Limb (tissue), 2 donors: Measurements from ENCODE around the gene HPGDS.
"Not testable (repeated sequence)": the region's sequence is repeated elsewhere in the genome, so short reads cannot be mapped to it uniquely, and the experiment has no call there.

Source experiments
- DNase-seq, 2 donors: peaks; one replicate each; pipeline ENCODE4 v3.0.0-alpha.2; 2016; ENCODE audit errors: extremely low spot score in 2 of 2

The HPGDS gene

GRCh38 chr4:94357624-94358023, 15.0 kb upstream of the HPGDS start:
- DNase-seq: no peak

GRCh38 chr4:94356444-94356843, 13.8 kb upstream of the HPGDS start:
- DNase-seq: no peak

DNA sequence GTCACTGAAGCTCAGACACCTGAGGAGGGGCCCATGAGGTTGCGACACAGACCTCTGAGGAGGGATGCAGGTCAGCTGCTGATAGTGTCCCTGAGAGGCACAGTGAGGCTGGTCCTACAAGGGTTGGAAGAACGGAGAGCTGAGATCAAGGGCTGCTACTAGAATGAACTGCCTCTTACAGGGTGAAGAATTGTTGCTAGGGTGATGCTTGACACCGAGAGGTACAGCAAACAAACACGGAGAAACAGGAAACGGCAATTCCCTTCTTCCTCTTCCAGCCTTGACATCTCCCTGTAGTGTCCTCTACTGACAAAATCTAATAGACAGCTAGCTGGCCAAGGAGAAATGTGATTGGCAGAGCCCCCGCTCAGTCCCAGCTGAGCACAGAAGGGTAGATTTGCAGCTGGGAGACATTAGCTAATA, 11.8 kb upstream of the HPGDS start:
- DNase-seq: no peak

GRCh38 chr4:94352996-94353395, 10.4 kb upstream of the HPGDS start:
- no peak for DNase-seq

DNA sequence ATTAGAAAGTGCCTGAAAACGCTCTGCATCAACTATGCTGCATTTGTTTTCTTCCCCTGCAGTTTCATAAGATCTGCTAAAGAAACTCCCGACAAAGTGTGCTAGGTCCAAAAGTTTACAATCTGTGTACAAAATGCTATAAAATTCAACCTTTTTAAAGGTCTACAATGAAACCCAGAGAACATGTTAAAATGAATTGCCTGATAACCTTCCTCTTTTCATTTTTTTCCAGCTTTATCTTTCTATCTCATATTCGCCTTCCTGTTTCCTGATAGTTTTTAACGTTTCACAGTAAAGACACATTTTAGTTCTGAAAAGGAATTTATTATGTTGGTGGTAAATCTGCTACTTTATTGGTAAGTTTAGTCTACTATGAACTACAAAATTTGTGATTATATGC, 9.5 kb upstream of the HPGDS start:
- DNase-seq: no peak

DNA sequence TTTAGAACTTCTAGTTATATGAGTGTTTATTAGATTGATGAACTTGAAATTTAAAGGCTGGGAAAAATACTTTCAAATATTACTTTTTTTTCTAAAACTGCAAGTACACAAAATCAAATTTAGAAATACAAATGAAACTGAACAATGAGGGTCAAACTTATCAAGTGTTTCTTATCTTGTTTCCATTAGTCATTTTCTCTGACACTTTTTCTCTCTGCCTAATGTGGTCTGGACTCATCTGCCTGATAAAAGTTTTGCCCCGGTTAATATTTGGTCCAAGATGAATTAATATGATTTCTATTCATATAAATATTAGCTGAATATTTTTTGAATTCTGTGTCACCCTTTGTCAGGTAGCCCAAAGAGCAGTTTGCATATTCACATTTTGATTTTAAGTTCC, 8.7 kb upstream of the HPGDS start:
- DNase-seq: no peak

- DNase-seq: no peak
These were observed 7.5 kb upstream of the HPGDS start for GRCh38 chr4:94350095-94350494.

GRCh38 chr4:94349193-94349592, 6.6 kb upstream of the HPGDS start:
- DNase-seq: no peak

- no peak for DNase-seq
These were observed 6.0 kb upstream of the HPGDS start for GRCh38 chr4:94348666-94349065.

GRCh38 chr4:94346541-94346940, 3.9 kb upstream of the HPGDS start:
- DNase-seq: no peak

GRCh38 chr4:94345969-94346368, 3.3 kb upstream of the HPGDS start:
- no peak for DNase-seq

- no peak for DNase-seq
These were observed 2.6 kb upstream of the HPGDS start for GRCh38 chr4:94345266-94345665.

DNA sequence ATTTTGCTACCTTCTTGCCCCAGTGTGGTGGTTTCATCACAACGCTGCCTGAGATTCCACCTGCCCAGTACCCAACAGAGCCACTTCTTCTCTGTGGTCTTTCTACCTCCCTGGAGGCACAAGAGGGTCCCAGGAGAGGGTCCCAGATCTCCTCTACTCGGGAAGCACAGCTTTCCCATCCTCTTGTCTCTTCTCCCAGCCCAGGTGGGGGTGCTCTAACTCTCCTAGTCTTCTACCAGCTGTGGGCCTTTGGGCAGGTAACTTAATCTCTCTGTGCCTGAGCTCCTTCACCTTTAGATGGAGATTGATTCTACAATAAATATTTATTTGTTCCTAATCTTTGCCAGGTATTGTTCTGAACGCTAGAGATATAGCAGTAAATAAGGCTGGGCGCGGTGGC, 1.8 kb upstream of the HPGDS start:
- no peak for DNase-seq

- DNase-seq: no peak
These were observed 910 bp downstream of the HPGDS start for GRCh38 chr4:94341481-94342370.

GRCh38 chr4:94339779-94340178, 2.9 kb downstream of the HPGDS start:
- no peak for DNase-seq

- no peak for DNase-seq
These were observed 3.8 kb downstream of the HPGDS start for GRCh38 chr4:94338681-94339351.

- not testable (repeated sequence) for DNase-seq
These were observed 5.8 kb downstream of the HPGDS start for GRCh38 chr4:94336791-94337190.

- DNase-seq: no peak
These were observed 6.3 kb downstream of the HPGDS start for GRCh38 chr4:94336303-94336702.

- DNase-seq: no peak
These were observed 7.7 kb downstream of the HPGDS start for GRCh38 chr4:94334962-94335361.

- peak in 1 of 2 donors; percentile 50 for DNase-seq
These were observed 8.2 kb downstream of the HPGDS start for GRCh38 chr4:94334476-94334875.

DNA sequence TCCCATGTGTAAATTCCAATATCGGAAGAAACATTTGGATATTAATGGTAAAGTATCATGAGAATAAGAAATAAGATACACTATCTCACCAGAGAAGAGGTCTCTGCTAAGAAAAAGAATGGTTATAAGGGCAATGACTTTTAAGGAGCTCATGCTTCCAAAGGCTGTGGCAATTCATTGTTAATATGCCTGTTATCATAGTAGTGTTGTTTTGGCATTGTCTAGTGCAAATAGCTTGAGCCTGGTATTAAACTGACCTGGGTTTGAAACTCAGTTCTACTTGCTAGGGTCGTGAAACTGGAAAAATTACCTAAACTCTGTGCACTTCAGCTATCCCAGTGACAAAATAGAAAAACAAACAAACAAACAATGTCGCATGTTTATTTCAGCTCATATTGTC, 8.8 kb downstream of the HPGDS start:
- no peak for DNase-seq

DNA sequence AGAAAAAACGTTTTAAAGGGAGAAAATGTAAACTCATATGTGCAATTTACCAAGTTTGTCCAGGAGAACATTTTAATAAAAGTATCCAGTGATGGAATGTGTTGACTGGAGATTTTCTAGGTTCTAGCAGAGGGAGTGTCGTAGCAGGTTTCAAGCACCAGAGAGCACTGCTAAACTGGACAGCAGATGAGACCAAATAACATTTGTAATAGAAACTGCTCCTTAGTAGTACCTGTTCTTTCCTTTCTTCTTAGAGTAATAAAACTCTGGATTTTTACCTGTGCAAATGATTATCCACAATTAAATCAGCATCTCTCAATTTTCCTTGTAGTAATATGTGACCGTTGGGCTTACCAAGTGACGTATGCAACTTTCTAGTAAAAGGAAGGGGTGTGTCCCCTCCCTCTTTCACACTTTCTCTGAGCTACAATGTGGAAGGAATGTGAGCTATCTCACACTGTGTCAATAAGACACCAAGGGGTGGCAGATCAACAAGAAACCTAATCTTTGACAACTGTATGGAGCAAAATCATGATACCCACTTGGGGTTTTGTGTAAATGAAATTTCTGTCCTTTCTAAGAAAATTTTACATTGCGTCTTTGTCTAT, 9.5 kb downstream of the HPGDS start:
- no peak for DNase-seq

DNA sequence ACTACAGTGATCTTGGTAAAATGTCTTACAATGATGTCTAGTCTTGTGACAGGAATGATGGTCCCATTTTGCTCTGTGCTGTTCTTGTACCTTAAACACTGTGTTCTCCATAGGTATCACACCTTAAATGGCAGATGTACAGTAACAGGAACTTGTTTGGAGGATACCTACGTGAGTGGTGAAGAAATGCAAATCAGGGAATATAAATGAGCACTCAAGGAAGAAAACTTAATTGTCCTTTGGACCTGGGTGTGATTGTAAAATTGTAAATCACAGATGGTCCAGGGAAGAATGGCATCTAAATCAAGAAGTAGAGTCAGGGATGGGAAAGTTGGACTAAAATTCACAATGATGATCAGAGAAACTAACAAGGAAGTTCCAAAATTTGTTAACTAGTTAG, 12.7 kb downstream of the HPGDS start:
- no peak for DNase-seq
